NT2/D1 (cell line): ENCODE measurements around the gene THAP11.

Experiments used
- SUZ12 ChIP-seq: IDR thresholded peaks from 2 replicates; pipeline ENCODE4 v1.6.1; 2011; ENCODE audit not compliant: insufficient read length, insufficient read depth; ENCODE audit errors: extremely low read depth
- YY1 ChIP-seq: IDR thresholded peaks from 2 replicates; pipeline ENCODE4 v1.6.1; 2011; ENCODE audit not compliant: insufficient read length, insufficient read depth
- ZNF274 ChIP-seq: IDR thresholded peaks from 2 replicates; pipeline ENCODE4 v1.6.1; 2011; ENCODE audit warnings: mild to moderate bottlenecking, low read depth, low read length

DNA sequence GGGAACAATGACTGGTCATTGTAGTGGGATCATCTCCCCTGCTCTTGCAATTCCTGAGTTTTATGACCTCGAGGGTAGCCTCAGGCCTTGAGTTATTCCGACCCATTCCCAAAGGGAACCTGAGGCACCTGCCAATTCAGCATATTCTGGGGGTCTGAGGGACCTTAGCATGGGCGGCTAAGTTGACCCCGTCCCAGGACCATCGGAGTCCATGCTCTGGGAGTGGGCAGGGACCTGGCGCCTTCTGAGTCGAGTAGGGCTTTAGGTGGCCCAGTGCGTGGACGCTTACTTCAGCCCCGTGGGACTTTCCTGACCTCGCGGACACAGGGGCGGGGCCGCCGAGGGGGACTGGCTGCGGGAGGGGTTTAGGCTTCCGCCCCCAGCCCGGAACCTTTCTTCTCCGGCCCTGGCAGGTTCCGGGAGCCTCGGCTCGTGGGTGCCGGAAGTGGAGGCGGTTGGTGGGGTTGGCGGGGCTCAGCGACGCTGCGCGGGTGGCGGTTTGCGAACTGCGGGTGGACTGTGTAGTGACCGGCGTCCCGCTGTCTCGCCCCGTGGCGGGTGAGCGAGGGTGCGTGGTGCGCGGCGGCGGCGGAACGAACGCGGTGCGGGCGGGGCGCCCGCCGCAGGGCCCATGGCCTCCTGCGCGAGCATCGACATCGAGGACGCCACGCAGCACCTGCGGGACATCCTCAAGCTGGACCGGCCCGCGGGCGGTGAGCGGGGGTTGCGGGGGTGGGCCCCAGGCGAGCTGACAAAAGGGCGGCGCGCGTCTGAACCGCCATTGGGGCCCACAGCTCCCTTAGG lies 30.7 kb downstream of the THAP11 start, which contains the start of gene EDC4:
- TF ChIP-seq SUZ12 = no peak
- TF ChIP-seq YY1 = no peak
- no peak for TF ChIP-seq ZNF274
